ENCODE measurements around the gene ARMC6. TPM values are rescaled to one million over a fixed set of nuclear protein-coding genes. Genes with fewer than 3 reads are reported as not detected.

The ARMC6 gene
- total and polyA plus RNA-seq, 2 of the 13 experiments (the other 11 are each of a cell fraction or from before 2014, with no cell fraction given): 16.2 to 36.8 TPM

DNA sequence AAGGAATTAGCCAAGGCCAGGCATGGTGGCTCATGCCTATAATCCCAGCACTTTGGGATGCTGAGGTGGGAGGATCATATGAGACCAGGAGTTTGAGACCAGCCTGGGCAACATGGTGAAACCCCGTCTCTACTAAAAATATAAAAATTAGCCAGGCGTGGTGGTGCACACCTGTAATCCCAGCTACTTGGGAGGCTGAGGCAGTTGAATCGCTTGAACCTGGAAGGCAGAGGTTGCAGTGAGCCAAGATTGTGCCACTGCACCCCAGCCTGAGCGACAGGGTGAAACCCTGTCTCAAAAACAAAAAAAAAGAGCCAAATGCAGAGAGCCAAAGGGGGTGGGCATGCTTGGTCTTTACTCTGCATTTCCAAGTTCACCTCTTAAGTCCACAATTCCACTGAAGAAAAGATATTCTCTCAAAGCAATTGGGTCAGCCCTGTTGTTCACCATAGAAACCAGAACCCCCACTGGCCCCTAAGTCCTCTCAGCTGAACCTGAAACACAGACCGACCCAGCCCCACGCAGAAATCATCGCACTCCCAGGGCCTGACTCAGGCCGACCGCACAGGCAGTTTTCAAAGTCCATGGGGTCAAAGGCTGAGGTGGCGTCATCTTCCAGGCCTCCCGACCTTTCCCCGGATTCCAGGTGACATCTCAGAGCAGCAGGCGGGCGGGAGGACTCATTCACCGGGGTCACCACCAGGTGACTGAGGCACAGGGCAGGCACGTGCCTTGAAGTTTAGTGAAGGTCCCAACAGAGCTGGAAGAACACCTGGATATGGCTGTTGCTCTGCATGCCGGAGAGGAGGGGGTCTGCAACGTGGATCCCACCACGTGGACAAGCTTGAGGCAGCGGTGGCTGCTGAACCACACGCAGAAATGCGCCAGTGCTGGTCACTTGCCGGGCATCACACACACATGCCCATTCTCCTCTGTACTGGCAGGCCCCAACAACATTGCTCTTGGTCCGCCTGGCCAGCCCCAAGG, 63.5 kb downstream of the ARMC6 start (continued):
- TF ChIP-seq, protein P1, sequence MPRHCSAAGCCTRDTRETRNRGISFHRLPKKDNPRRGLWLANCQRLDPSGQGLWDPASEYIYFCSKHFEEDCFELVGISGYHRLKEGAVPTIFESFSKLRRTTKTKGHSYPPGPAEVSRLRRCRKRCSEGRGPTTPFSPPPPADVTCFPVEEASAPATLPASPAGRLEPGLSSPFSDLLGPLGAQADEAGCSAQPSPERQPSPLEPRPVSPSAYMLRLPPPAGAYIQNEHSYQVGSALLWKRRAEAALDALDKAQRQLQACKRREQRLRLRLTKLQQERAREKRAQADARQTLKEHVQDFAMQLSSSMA (CRISPR knock-in tag; IDR thresholded peaks at IDR 0.05): no peak
- TF ChIP-seq SMAD3 (CRISPR knock-in tag; IDR thresholded peaks at IDR 0.05) (peak; percentile 5; the same call in 1 of the 2 replicates), ZNF205 (CRISPR knock-in tag; IDR thresholded peaks at IDR 0.05) (peak; percentile 83), ZNF460 (CRISPR knock-in tag; IDR thresholded peaks at IDR 0.05; ENCODE audit: borderline replicate concordance) (peak; percentile 93), ZSCAN25 (CRISPR knock-in tag; IDR thresholded peaks at IDR 0.05) (peak; percentile 67; the same call in 1 of the 2 replicates), SNAPC2 (CRISPR knock-in tag; IDR thresholded peaks at IDR 0.05) (peak; percentile 96), KDM5B (CRISPR knock-in tag; IDR thresholded peaks at IDR 0.05; ENCODE audit: borderline replicate concordance) (peak; percentile 55; the same call in 1 of the 2 replicates), FOXK1 (CRISPR knock-in tag; IDR thresholded peaks at IDR 0.05; ENCODE audit: borderline replicate concordance, low read depth) (peak; percentile 25; the same call in 1 of the 2 replicates), ZBTB7B (CRISPR knock-in tag; IDR thresholded peaks at IDR 0.05) (peak; percentile 93), RBFOX2 (IDR thresholded peaks at IDR 0.05; ENCODE audit: low read depth, low read length) (peak; percentile 38; the same call in 1 of the 2 replicates), ZMYM2 (CRISPR knock-in tag; IDR thresholded peaks at IDR 0.05) (peak; percentile 93), NRL (CRISPR knock-in tag; IDR thresholded peaks at IDR 0.05; ENCODE audit: borderline replicate concordance) (0 out of 2 replicates have a peak, but pooled peaks have one; percentile 39), GABPA (IDR thresholded peaks at IDR 0.05; ENCODE audit: low read depth, low read length) (no peak), GABPA (CRISPR knock-in tag; IDR thresholded peaks at IDR 0.05; ENCODE audit: low read depth) (peak; percentile 44; the same call in 1 of the 2 replicates), CBFB (CRISPR knock-in tag; IDR thresholded peaks at IDR 0.05) (no peak), ISX (CRISPR knock-in tag; conservative IDR thresholded peaks at IDR 0.05) (no peak), ZNF781 (CRISPR knock-in tag; IDR thresholded peaks at IDR 0.05; ENCODE audit: borderline replicate concordance, not compliant biosample characterization) (peak; percentile 76), NFYC (CRISPR knock-in tag; IDR thresholded peaks at IDR 0.05) (peak; percentile 26; the same call in 1 of the 2 replicates), ZNF274 (CRISPR knock-in tag; IDR thresholded peaks at IDR 0.05) (peak; percentile 57; the same call in 1 of the 2 replicates), MTA3 (CRISPR knock-in tag; IDR thresholded peaks at IDR 0.05) (no peak)
- TF ChIP-seq, protein P2, sequence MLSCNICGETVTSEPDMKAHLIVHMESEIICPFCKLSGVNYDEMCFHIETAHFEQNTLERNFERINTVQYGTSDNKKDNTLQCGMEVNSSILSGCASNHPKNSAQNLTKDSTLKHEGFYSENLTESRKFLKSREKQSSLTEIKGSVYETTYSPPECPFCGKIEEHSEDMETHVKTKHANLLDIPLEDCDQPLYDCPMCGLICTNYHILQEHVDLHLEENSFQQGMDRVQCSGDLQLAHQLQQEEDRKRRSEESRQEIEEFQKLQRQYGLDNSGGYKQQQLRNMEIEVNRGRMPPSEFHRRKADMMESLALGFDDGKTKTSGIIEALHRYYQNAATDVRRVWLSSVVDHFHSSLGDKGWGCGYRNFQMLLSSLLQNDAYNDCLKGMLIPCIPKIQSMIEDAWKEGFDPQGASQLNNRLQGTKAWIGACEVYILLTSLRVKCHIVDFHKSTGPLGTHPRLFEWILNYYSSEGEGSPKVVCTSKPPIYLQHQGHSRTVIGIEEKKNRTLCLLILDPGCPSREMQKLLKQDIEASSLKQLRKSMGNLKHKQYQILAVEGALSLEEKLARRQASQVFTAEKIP (CRISPR knock-in tag; IDR thresholded peaks at IDR 0.05; ENCODE audit: borderline replicate concordance): no peak
- TF ChIP-seq, protein P3, sequence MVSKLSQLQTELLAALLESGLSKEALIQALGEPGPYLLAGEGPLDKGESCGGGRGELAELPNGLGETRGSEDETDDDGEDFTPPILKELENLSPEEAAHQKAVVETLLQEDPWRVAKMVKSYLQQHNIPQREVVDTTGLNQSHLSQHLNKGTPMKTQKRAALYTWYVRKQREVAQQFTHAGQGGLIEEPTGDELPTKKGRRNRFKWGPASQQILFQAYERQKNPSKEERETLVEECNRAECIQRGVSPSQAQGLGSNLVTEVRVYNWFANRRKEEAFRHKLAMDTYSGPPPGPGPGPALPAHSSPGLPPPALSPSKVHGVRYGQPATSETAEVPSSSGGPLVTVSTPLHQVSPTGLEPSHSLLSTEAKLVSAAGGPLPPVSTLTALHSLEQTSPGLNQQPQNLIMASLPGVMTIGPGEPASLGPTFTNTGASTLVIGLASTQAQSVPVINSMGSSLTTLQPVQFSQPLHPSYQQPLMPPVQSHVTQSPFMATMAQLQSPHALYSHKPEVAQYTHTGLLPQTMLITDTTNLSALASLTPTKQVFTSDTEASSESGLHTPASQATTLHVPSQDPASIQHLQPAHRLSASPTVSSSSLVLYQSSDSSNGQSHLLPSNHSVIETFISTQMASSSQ (IDR thresholded peaks at IDR 0.05; ENCODE audit: low read depth): peak; percentile 61; the same call in 1 of the 2 replicates
- TF ChIP-seq, protein P3 (CRISPR knock-in tag; IDR thresholded peaks at IDR 0.05; ENCODE audit: borderline replicate concordance): peak; percentile 83; the same call in 1 of the 2 replicates

Measured in HepG2 (cell line).